ENCODE data around the gene VSIG10. TPM values are rescaled to one million over a fixed set of nuclear protein-coding genes. Genes with fewer than 3 reads are reported as not detected.

VSIG10 gene
- total RNA-seq, 1 donor from 2014 or later: 21.7 TPM

GRCh38 chr12:118124333-118124874 is 20.6 kb upstream of the VSIG10 start:
- Mint-ChIP-seq H3K4me1 (ENCODE audit: unreplicated experiment) (peaks cover 10% of the 10 kb centered on the region), H3K9me3 (ENCODE audit: unreplicated experiment) (no peaks in the 10 kb centered on the region), H3K27ac (ENCODE audit: unreplicated experiment) (no peak overlapping the region), H3K4me3 (ENCODE audit: unreplicated experiment) (no peak overlapping the region), H3K27me3 (ENCODE audit: unreplicated experiment) (no peaks in the 10 kb centered on the region), H3K36me3 (ENCODE audit: unreplicated experiment) (peaks cover 6% of the 10 kb centered on the region)
- no peak for TF ChIP-seq CTCF (IDR thresholded peaks at IDR 0.05)
- no peak for DNase-seq (ENCODE audit: extremely low spot score, unreplicated experiment)

GRCh38 chr12:118122264-118122663 is 18.5 kb upstream of the VSIG10 start:
- DNase-seq (ENCODE audit: extremely low spot score, unreplicated experiment): no peak
- no peak overlapping the region for H3K27ac Mint-ChIP-seq (ENCODE audit: unreplicated experiment)
- no peaks in the 10 kb centered on the region for H3K9me3 Mint-ChIP-seq (ENCODE audit: unreplicated experiment)
- peaks cover 10% of the 10 kb centered on the region for H3K4me1 Mint-ChIP-seq (ENCODE audit: unreplicated experiment)
- no peak for TF ChIP-seq CTCF (IDR thresholded peaks at IDR 0.05)
- no peak overlapping the region for H3K4me3 Mint-ChIP-seq (ENCODE audit: unreplicated experiment)
- H3K27me3 Mint-ChIP-seq (ENCODE audit: unreplicated experiment): no peaks in the 10 kb centered on the region
- H3K36me3 Mint-ChIP-seq (ENCODE audit: unreplicated experiment): peaks cover 6% of the 10 kb centered on the region

GRCh38 chr12:118120579-118121363 is 17.0 kb upstream of the VSIG10 start:
- no peak for DNase-seq (ENCODE audit: extremely low spot score, unreplicated experiment)

GRCh38 chr12:118119449-118119879 is 15.7 kb upstream of the VSIG10 start:
- no peak for DNase-seq (ENCODE audit: extremely low spot score, unreplicated experiment)
- Mint-ChIP-seq H3K9me3 (ENCODE audit: unreplicated experiment) (no peaks in the 10 kb centered on the region), H3K4me3 (ENCODE audit: unreplicated experiment) (no peak overlapping the region), H3K4me1 (ENCODE audit: unreplicated experiment) (peaks cover 10% of the 10 kb centered on the region), H3K27ac (ENCODE audit: unreplicated experiment) (no peak overlapping the region), H3K36me3 (ENCODE audit: unreplicated experiment) (peaks cover 10% of the 10 kb centered on the region), H3K27me3 (ENCODE audit: unreplicated experiment) (no peaks in the 10 kb centered on the region)
- TF ChIP-seq CTCF (IDR thresholded peaks at IDR 0.05): peak; percentile 17

More at GRCh38 chr12:118120579-118121363, 17.0 kb upstream of the VSIG10 start:
- TF ChIP-seq CTCF (IDR thresholded peaks at IDR 0.05): peak; percentile 87
- Mint-ChIP-seq H3K4me1 (ENCODE audit: unreplicated experiment) (peaks cover 10% of the 10 kb centered on the region), H3K36me3 (ENCODE audit: unreplicated experiment) (peaks cover 6% of the 10 kb centered on the region), H3K27ac (ENCODE audit: unreplicated experiment) (peak overlapping the region; percentile 93), H3K27me3 (ENCODE audit: unreplicated experiment) (no peaks in the 10 kb centered on the region), H3K4me3 (ENCODE audit: unreplicated experiment) (no peak overlapping the region), H3K9me3 (ENCODE audit: unreplicated experiment) (no peaks in the 10 kb centered on the region)

GRCh38 chr12:118109088-118109487 is 5.3 kb upstream of the VSIG10 start:
- no peak overlapping the region for H3K4me3 Mint-ChIP-seq (ENCODE audit: unreplicated experiment)
- H3K27me3 Mint-ChIP-seq (ENCODE audit: unreplicated experiment): no peaks in the 10 kb centered on the region
- no peaks in the 10 kb centered on the region for H3K36me3 Mint-ChIP-seq (ENCODE audit: unreplicated experiment)
- DNase-seq (ENCODE audit: extremely low spot score, unreplicated experiment): no peak
- H3K4me1 Mint-ChIP-seq (ENCODE audit: unreplicated experiment): peaks cover 6% of the 10 kb centered on the region
- TF ChIP-seq CTCF (IDR thresholded peaks at IDR 0.05): no peak
- H3K9me3 Mint-ChIP-seq (ENCODE audit: unreplicated experiment): no peaks in the 10 kb centered on the region
- no peak overlapping the region for H3K27ac Mint-ChIP-seq (ENCODE audit: unreplicated experiment)

All from osteocyte (in vitro differentiated cells).